Measurements from ENCODE around the gene TCN2. TPM values are rescaled to one million over a fixed set of nuclear protein-coding genes. Genes with fewer than 3 reads are reported as not detected.

TCN2 gene
- total and polyA plus RNA-seq, 9 of the 15 experiments (the other 6 are each of a cell fraction or from before 2014, with no cell fraction given): 0.88 to 5.4 (median 1.7) TPM

DNA sequence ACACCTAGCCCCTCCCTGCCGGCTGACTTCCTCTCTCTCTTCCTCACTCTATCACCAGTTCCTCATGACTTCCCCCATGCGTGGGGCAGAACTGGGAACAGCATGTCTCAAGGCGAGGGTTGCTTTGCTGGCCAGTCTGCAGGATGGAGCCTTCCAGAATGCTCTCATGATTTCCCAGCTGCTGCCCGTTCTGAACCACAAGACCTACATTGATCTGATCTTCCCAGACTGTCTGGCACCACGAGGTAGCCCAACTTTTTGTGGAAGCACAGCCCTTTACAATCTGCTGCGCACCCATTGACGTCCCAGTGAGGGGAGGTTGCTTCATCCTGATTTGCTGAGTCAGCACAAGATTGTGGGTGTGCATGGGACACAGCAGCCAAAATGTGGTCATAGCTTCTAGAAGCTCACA is 8.6 kb downstream of the TCN2 start:
- Histone ChIP-seq H3K9me1 (ENCODE audit: control insufficient read depth, insufficient read depth, low read length) (no peaks in the 10 kb centered on the region), H3K9me3 (replicated peaks; ENCODE audit: control insufficient read depth, insufficient read depth, low read depth, low read length) (no peaks in the 10 kb centered on the region), H3K4me2 (ENCODE audit: insufficient read depth, low read length) (no peak overlapping the region), H3K4me1 (replicated peaks in 1 of 2; ENCODE audit: control insufficient read depth in 2 of 2, insufficient read depth in 2 of 2, low read length in 2 of 2) (no peaks in the 10 kb centered on the region; a peak in 2 of 5 replicates), H2AFZ (ENCODE audit: low read depth, low read length) (no peak overlapping the region), H3K79me2 (ENCODE audit: control insufficient read depth, insufficient read depth, low read length) (no peaks in the 10 kb centered on the region), H3K27ac (ENCODE audit: extremely low read depth, low read depth, low read length) (no peak overlapping the region), H3K36me3 (ENCODE audit: control insufficient read depth, insufficient read depth, low read length) (no peaks in the 10 kb centered on the region), H3K4me3 (no peak overlapping the region), H3K27me3 (ENCODE audit: control insufficient read depth in 2 of 2, insufficient read depth in 2 of 2, low read length in 2 of 2) (no peaks in the 10 kb centered on the region), H3K9ac (ENCODE audit: insufficient read depth in 1 of 2, low read depth in 2 of 2, low read length in 2 of 2) (no peak overlapping the region), H4K20me1 (replicated peaks; ENCODE audit: control insufficient read depth, insufficient read depth, low read length) (no peaks in the 10 kb centered on the region)
- TF ChIP-seq ZNF316 (IDR thresholded peaks at IDR 0.05): peak; percentile 99
- no peak for TF ChIP-seq STAT5B (CRISPR knock-in tag; IDR thresholded peaks at IDR 0.05)
- TF ChIP-seq MAFF (IDR thresholded peaks at IDR 0.05; ENCODE audit: low read length): peak; percentile 100
- peak; percentile 71 for TF ChIP-seq NFE2 (IDR thresholded peaks at IDR 0.05; ENCODE audit: low read depth)
- peak; percentile 100 for TF ChIP-seq MAFK (IDR thresholded peaks at IDR 0.05; ENCODE audit: low read length)
- TF ChIP-seq ZNF224 (CRISPR knock-in tag; IDR thresholded peaks at IDR 0.05): no peak
- TF ChIP-seq, protein P1, sequence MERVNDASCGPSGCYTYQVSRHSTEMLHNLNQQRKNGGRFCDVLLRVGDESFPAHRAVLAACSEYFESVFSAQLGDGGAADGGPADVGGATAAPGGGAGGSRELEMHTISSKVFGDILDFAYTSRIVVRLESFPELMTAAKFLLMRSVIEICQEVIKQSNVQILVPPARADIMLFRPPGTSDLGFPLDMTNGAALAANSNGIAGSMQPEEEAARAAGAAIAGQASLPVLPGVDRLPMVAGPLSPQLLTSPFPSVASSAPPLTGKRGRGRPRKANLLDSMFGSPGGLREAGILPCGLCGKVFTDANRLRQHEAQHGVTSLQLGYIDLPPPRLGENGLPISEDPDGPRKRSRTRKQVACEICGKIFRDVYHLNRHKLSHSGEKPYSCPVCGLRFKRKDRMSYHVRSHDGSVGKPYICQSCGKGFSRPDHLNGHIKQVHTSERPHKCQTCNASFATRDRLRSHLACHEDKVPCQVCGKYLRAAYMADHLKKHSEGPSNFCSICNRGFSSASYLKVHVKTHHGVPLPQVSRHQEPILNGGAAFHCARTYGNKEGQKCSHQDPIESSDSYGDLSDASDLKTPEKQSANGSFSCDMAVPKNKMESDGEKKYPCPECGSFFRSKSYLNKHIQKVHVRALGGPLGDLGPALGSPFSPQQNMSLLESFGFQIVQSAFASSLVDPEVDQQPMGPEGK (CRISPR knock-in tag; IDR thresholded peaks at IDR 0.05; ENCODE audit: borderline replicate concordance): no peak
- TF ChIP-seq MAFG (tag; conservative IDR thresholded peaks at IDR 0.05): peak; percentile 98
- TF ChIP-seq MIER1 (IDR thresholded peaks at IDR 0.05; ENCODE audit: low read depth): no peak
- TF ChIP-seq C11orf30 (IDR thresholded peaks at IDR 0.05; ENCODE audit: low read depth): peak; percentile 98
- TF ChIP-seq CEBPB (tag; IDR thresholded peaks at IDR 0.05): peak; percentile 66
- no peak for TF ChIP-seq CEBPG (CRISPR knock-in tag; IDR thresholded peaks at IDR 0.05)
- peak in 1 of 2 experiments; percentile 29; a peak in 1 of 4 replicates for TF ChIP-seq CEBPG (tag; conservative IDR thresholded peaks at IDR 0.05 in 1 of 2, IDR thresholded peaks at IDR 0.05 in 1 of 2)
- peak; percentile 58; the same call in 1 of the 2 replicates for TF ChIP-seq BACH1 (tag; IDR thresholded peaks at IDR 0.05)
- no peak for TF ChIP-seq ZNF184 (CRISPR knock-in tag; IDR thresholded peaks at IDR 0.05)
- ChIA-PET CTCF (ENCODE audit: low intra/inter-chr PET ratio) (no interaction called here), POLR2A (no interaction called here)
- ATAC-seq: no peak
- FAIRE-seq: no peak
- WGBS (ENCODE audit: insufficient coverage, low coverage, missing lambda C conversion rate): 18% methylated on average over 6 of the region's 7 CpGs
- intact Hi-C loops (cut with micrococcal nuclease): no loop called here
- peak in 1 of 4 experiments; percentile 7 for DNase-seq (ENCODE audit: extremely low read depth in 1 of 4, low spot score in 3 of 4)
- BruUV-seq (replicated peaks): no TSS peak
- in situ Hi-C loops (cut with MboI): no loop called here

All from K562 (cell line).